H1 (cell line): ENCODE data around the gene CHI3L1.

Experiments
- CHD1 ChIP-seq: IDR thresholded peaks from 2 replicates; pipeline ENCODE4 v1.6.1; 2012; ENCODE audit warnings: low read depth, low read length, improper control_type of control experiment
- POLR2A ChIP-seq, 2 experiments: IDR thresholded peaks; 1 replicate in 1 of 2; 2 replicates in 1 of 2; pipeline ENCODE4 v1.6.1; 2011; ENCODE audit warnings: low read depth in 2 of 2, low read length in 2 of 2, mild to moderate bottlenecking in 2 of 2; ENCODE audit errors: control extremely low read depth in 1 of 2

DNA sequence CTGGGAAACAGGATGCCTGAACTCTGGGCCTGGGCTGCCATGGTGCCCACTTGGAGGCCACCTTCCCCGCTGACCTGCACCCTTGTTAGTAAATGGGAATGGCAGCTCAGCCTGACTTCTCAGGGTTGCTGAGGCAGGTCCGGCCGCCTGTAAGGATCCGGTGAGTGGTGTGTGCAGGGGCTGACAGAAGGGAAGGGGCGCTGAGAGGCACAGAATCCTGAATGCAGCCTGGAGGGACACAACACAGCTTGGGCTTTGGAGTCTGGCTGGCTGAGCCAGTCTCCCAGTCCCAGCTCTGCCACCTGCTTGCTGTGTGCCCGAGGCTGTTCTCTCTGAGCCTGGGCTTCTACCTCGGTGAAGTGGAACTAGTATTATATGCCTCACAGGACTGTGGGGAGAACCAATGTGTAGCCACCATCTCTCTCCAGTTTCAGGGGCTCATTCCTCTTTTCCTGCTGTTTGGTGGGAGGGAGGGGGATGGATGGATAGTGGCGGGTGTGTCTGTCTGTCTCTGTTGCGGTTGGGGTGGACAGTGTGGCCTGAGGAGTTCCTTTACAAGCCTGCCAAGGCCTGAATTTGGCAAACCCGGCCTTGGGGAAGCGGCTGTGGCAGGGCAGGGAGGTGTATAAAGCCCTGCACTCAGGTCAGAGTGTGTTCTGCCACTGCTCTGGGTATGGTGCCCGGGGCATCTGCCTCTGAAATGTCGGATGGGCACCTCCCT lies 41.0 kb downstream of the CHI3L1 start:
- TF ChIP-seq CHD1 (no peak), POLR2A (IDR thresholded peaks at IDR 0.05; ENCODE audit: control extremely low read depth in 1 of 2, low read depth in 2 of 2, low read length in 2 of 2) (no peak)
